ENCODE data around the gene PRXL2B.

Gene PRXL2B

GRCh38 chr1:2637442-2638145, 51.0 kb downstream of the PRXL2B start:
- no peak for DNase-seq (ENCODE audit: low read depth)

- DNase-seq (ENCODE audit: low read depth), result no peak
These were observed 52.0 kb downstream of the PRXL2B start for GRCh38 chr1:2638466-2639115.

GRCh38 chr1:2639203-2639602, 52.6 kb downstream of the PRXL2B start:
- no peak for DNase-seq (ENCODE audit: low read depth)

GRCh38 chr1:2639607-2640521, 53.3 kb downstream of the PRXL2B start:
- no peak for DNase-seq (ENCODE audit: low read depth)

- DNase-seq (ENCODE audit: low read depth), result no peak
These were observed 54.0 kb downstream of the PRXL2B start for GRCh38 chr1:2640626-2641025.

All from ELR (cell line).